Measurements from ENCODE around the gene TJP1. TPM values are rescaled to one million over a fixed set of nuclear protein-coding genes. Genes with fewer than 3 reads are reported as not detected.
"Not testable (repeated sequence)": the region's sequence is repeated elsewhere in the genome, so short reads cannot be mapped to it uniquely, and the experiment has no call there.

Gene TJP1
- total RNA-seq, 1 experiment from 2014 or later: 140 TPM

DNA sequence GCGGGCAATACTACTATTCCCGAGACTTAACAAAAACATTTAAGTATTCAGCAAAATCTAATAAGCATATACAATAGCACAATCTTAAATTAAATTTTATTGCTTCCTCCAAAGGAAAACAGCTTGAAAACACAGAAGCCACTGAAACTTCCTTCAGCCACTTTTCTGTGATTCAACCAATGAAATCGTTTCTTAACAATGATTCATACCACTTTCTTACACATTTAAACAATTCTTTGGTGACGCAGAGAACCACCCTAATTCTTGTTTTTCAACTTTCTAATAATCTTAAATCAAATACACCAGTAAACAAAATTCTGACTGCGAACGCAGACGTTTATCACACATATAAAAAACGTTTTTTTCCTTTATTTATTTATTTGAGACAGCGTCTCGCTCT lies 4.1 kb downstream of the TJP1 start:
- DNase-seq: no peak
- H2BK120ac ChIP-seq (ENCODE audit: low read depth, low read length, poor library complexity, severe bottlenecking): no peak overlapping the region
- no peak overlapping the region for H3K9ac ChIP-seq (ENCODE audit: extremely low read depth, insufficient read length, low read length)
- no peak overlapping the region for H3K18ac ChIP-seq (ENCODE audit: insufficient read length, low read depth, low read length)
- no peak overlapping the region for H4K91ac ChIP-seq (ENCODE audit: insufficient read length, low read depth, low read length)
- no peak overlapping the region for H3K27ac ChIP-seq (ENCODE audit: insufficient read length, low read depth, low read length)
- TF ChIP-seq, protein P1, sequence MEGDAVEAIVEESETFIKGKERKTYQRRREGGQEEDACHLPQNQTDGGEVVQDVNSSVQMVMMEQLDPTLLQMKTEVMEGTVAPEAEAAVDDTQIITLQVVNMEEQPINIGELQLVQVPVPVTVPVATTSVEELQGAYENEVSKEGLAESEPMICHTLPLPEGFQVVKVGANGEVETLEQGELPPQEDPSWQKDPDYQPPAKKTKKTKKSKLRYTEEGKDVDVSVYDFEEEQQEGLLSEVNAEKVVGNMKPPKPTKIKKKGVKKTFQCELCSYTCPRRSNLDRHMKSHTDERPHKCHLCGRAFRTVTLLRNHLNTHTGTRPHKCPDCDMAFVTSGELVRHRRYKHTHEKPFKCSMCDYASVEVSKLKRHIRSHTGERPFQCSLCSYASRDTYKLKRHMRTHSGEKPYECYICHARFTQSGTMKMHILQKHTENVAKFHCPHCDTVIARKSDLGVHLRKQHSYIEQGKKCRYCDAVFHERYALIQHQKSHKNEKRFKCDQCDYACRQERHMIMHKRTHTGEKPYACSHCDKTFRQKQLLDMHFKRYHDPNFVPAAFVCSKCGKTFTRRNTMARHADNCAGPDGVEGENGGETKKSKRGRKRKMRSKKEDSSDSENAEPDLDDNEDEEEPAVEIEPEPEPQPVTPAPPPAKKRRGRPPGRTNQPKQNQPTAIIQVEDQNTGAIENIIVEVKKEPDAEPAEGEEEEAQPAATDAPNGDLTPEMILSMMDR (conservative IDR thresholded peaks at IDR 0.05): no peak
- Mint-ChIP-seq H3K27me3 (ENCODE audit: low read depth) (peaks cover 3% of the 10 kb centered on the region), H3K27ac (no peak overlapping the region), H3K4me1 (peaks cover 50 to 67% of the 10 kb centered on the region in 2 experiments), H3K9me3 (no peaks in the 10 kb centered on the region), H3K4me3 (no peak overlapping the region), H3K36me3 (ENCODE audit: insufficient read depth in 1 of 3, low read depth in 3 of 3) (peaks cover 5 to 16% (median 6%) of the 10 kb centered on the region in 3 experiments)
- H3K14ac ChIP-seq (ENCODE audit: insufficient read depth, low read length): no peak overlapping the region
- H3K4me1 ChIP-seq (ENCODE audit: insufficient read depth, low read length): peaks cover 3% of the 10 kb centered on the region
- H3K56ac ChIP-seq (ENCODE audit: insufficient read length, low read depth, low read length): no peak overlapping the region
- H3K27me3 ChIP-seq (ENCODE audit: insufficient read depth, low read length): no peaks in the 10 kb centered on the region
- no peak overlapping the region for H4K8ac ChIP-seq (replicated peaks; ENCODE audit: insufficient read length, low read depth, low read length)
- H2BK5ac ChIP-seq (ENCODE audit: insufficient read length, low read length): no peak overlapping the region
- H3K23me2 ChIP-seq (ENCODE audit: insufficient read length, low read depth, low read length, poor library complexity, severe bottlenecking): peaks cover 7% of the 10 kb centered on the region
- no peak overlapping the region for H2AK5ac ChIP-seq (ENCODE audit: insufficient read length, low read length)
- peaks cover 44% of the 10 kb centered on the region; the same call in 1 of the 2 replicates for H3K79me2 ChIP-seq (ENCODE audit: insufficient read depth, low read length)
- H4K20me1 ChIP-seq (ENCODE audit: control insufficient read depth, insufficient read depth, insufficient read length): no peaks in the 10 kb centered on the region
- no peak overlapping the region for H4K5ac ChIP-seq (ENCODE audit: insufficient read length, low read depth, low read length)
- H3K4me2 ChIP-seq (ENCODE audit: insufficient read depth, insufficient read length, low read length): no peak overlapping the region
- no peak overlapping the region for H3K23ac ChIP-seq (ENCODE audit: insufficient read length, low read depth, low read length)
- no peaks in the 10 kb centered on the region for H3K9me3 ChIP-seq (ENCODE audit: control insufficient read depth, low read depth, low read length)
- no peak overlapping the region for H2AFZ ChIP-seq (ENCODE audit: low read length)
- H3K4ac ChIP-seq (ENCODE audit: low read depth, low read length): no peak overlapping the region
- H2BK12ac ChIP-seq (ENCODE audit: insufficient read length, low read depth, low read length): no peak overlapping the region
- 100% methylated on average over 6 of the region's 10 CpGs for WGBS (ENCODE audit: extremely low coverage, insufficient read length, low lambda C conversion rate)
- H3K79me1 ChIP-seq (ENCODE audit: insufficient read depth, low read depth, low read length, poor library complexity, severe bottlenecking): no peaks in the 10 kb centered on the region
- H2BK15ac ChIP-seq (ENCODE audit: low read depth, low read length): no peak overlapping the region
- H2BK20ac ChIP-seq (ENCODE audit: low read depth, low read length, poor library complexity, severe bottlenecking): no peak overlapping the region
- H3T11ph ChIP-seq (ENCODE audit: low read length): no peak overlapping the region

DNA sequence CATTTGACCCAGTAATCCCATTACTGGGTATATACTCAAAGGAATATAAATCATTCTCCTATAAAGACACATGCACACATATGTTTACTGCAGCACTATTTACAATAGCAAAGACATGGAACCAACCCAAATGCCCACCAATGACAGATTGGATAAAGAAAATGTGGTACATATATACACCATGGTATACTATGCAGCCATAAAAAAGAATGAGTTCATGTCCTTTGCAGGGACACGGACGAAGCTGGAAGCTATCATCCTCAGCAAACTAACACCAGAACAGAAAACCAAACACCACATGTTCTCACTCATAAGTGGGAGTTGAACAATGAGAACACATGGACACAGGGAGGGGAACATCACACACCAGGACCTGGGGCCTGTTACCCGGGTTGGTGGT lies 4.8 kb downstream of the TJP1 start:
- H2BK120ac ChIP-seq (ENCODE audit: low read depth, low read length, poor library complexity, severe bottlenecking); H2AK5ac ChIP-seq (ENCODE audit: insufficient read length, low read length); H3K4ac ChIP-seq (ENCODE audit: low read depth, low read length); H4K91ac ChIP-seq (ENCODE audit: insufficient read length, low read depth, low read length); H3T11ph ChIP-seq (ENCODE audit: low read length); H3K9me3 ChIP-seq (ENCODE audit: control insufficient read depth, low read depth, low read length); H3K23ac ChIP-seq (ENCODE audit: insufficient read length, low read depth, low read length); H2AFZ ChIP-seq (ENCODE audit: low read length); H4K8ac ChIP-seq (replicated peaks; ENCODE audit: insufficient read length, low read depth, low read length); H3K27ac ChIP-seq (ENCODE audit: insufficient read length, low read depth, low read length); H3K14ac ChIP-seq (ENCODE audit: insufficient read depth, low read length); H3K9ac ChIP-seq (ENCODE audit: extremely low read depth, insufficient read length, low read length); H3K4me3 Mint-ChIP-seq; H3K9me3 Mint-ChIP-seq; H3K23me2 ChIP-seq (ENCODE audit: insufficient read length, low read depth, low read length, poor library complexity, severe bottlenecking); H3K18ac ChIP-seq (ENCODE audit: insufficient read length, low read depth, low read length); H2BK5ac ChIP-seq (ENCODE audit: insufficient read length, low read length); H3K79me1 ChIP-seq (ENCODE audit: insufficient read depth, low read depth, low read length, poor library complexity, severe bottlenecking); H3K4me1 ChIP-seq (ENCODE audit: insufficient read depth, low read length); H3K27ac Mint-ChIP-seq; H3K27me3 Mint-ChIP-seq (ENCODE audit: low read depth); H4K5ac ChIP-seq (ENCODE audit: insufficient read length, low read depth, low read length); H2BK20ac ChIP-seq (ENCODE audit: low read depth, low read length, poor library complexity, severe bottlenecking); DNase-seq; H3K27me3 ChIP-seq (ENCODE audit: insufficient read depth, low read length); H3K4me2 ChIP-seq (ENCODE audit: insufficient read depth, insufficient read length, low read length); H3K56ac ChIP-seq (ENCODE audit: insufficient read length, low read depth, low read length); H4K20me1 ChIP-seq (ENCODE audit: control insufficient read depth, insufficient read depth, insufficient read length); H2BK12ac ChIP-seq (ENCODE audit: insufficient read length, low read depth, low read length); H2BK15ac ChIP-seq (ENCODE audit: low read depth, low read length): not testable (repeated sequence)
- H3K36me3 Mint-ChIP-seq (ENCODE audit: insufficient read depth in 1 of 3, low read depth in 3 of 3): peaks cover 5 to 16% (median 6%) of the 10 kb centered on the region in 3 experiments
- peaks cover 51 to 70% of the 10 kb centered on the region in 2 experiments for H3K4me1 Mint-ChIP-seq
- peaks cover 44% of the 10 kb centered on the region; the same call in 1 of the 2 replicates for H3K79me2 ChIP-seq (ENCODE audit: insufficient read depth, low read length)
- WGBS (ENCODE audit: extremely low coverage, insufficient read length, low lambda C conversion rate): no CpG with 5 or more reads among the region's 3 CpGs
